ENCODE results near the gene POLL.

POLL gene

GRCh38 chr10:101557541-101557940 is 30.5 kb downstream of the POLL start:
- no peak overlapping the region for H3K27ac ChIP-seq (ENCODE audit: low read length)
- peaks cover 2% of the 10 kb centered on the region for H3K4me1 ChIP-seq (ENCODE audit: control insufficient read depth, insufficient read depth, low read length)
- H3K27me3 ChIP-seq (ENCODE audit: control insufficient read depth in 1 of 2, insufficient read depth in 2 of 2, low read length in 2 of 2), result peaks cover 2 to 8% of the 10 kb centered on the region in 2 donors
- no peak overlapping the region for H3K9ac ChIP-seq (ENCODE audit: low read length in 2 of 2)
- no peak overlapping the region for H3K4me3 ChIP-seq (ENCODE audit: low read length in 2 of 2)
- no peaks in the 10 kb centered on the region for H3K9me3 ChIP-seq (ENCODE audit: control insufficient read depth in 2 of 2, low read length in 2 of 2)
- peaks cover 3 to 7% of the 10 kb centered on the region in 2 donors for H3K36me3 ChIP-seq (ENCODE audit: control insufficient read depth in 2 of 2, insufficient read depth in 2 of 2, low read length in 2 of 2)

GRCh38 chr10:101552442-101552841 is 35.6 kb downstream of the POLL start:
- Histone ChIP-seq H3K9me3 (ENCODE audit: control insufficient read depth in 2 of 2, low read length in 2 of 2) (no peaks in the 10 kb centered on the region), H3K4me1 (ENCODE audit: control insufficient read depth, insufficient read depth, low read length) (peaks cover 5% of the 10 kb centered on the region), H3K4me3 (ENCODE audit: low read length in 2 of 2) (no peak overlapping the region), H3K27me3 (ENCODE audit: control insufficient read depth in 1 of 2, insufficient read depth in 2 of 2, low read length in 2 of 2) (no peaks in the 10 kb centered on the region), H3K27ac (ENCODE audit: low read length) (no peak overlapping the region), H3K36me3 (ENCODE audit: control insufficient read depth in 2 of 2, insufficient read depth in 2 of 2, low read length in 2 of 2) (peaks cover 10 to 18% of the 10 kb centered on the region in 2 donors), H3K9ac (ENCODE audit: low read length in 2 of 2) (no peak overlapping the region)

DNA sequence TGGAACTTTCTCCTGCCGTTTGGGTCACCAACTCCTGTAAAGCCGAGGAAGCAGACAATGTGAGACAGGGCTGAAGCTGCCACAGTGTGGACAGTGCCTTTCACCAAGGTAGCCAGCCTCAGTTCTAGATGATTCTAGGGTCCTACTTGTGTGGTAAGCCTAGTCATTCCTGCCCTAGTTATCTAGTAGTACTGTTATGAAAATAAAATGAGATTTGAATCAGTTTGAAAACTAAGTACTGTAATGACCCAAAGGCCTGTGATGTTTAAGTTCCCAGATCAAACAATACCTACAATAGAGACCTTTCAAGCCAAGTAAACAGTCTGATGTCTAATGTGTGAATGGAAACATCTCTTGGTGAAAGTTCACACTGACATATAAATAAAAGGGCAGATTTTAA is 37.1 kb downstream of the POLL start:
- H3K4me1 ChIP-seq (ENCODE audit: control insufficient read depth, insufficient read depth, low read length), result peaks cover 5% of the 10 kb centered on the region
- no peak overlapping the region for H3K9ac ChIP-seq (ENCODE audit: low read length in 2 of 2)
- H3K36me3 ChIP-seq (ENCODE audit: control insufficient read depth in 2 of 2, insufficient read depth in 2 of 2, low read length in 2 of 2), result peaks cover 10 to 18% of the 10 kb centered on the region in 2 donors
- no peaks in the 10 kb centered on the region for H3K27me3 ChIP-seq (ENCODE audit: control insufficient read depth in 1 of 2, insufficient read depth in 2 of 2, low read length in 2 of 2)
- H3K9me3 ChIP-seq (ENCODE audit: control insufficient read depth in 2 of 2, low read length in 2 of 2), result no peaks in the 10 kb centered on the region
- no peak overlapping the region for H3K4me3 ChIP-seq (ENCODE audit: low read length in 2 of 2)
- H3K27ac ChIP-seq (ENCODE audit: low read length), result no peak overlapping the region

DNA sequence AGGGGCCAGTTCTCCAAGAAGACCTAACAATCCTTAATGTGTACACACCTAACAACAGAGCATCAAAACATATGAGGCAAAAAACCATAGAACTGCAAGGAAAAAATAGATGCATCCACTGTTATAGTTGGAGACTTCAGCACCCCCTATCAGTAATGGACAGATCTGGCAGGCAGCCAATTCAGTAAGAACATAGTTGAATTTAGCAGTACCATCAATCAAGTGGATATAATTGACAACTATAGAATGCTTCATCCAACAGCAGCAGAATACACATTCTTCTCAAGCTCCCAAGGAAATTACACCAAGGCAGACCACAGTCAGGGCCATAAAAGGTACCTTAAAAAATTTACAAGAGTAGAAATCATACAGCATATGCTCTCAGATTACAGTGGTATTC is 42.2 kb downstream of the POLL start:
- Histone ChIP-seq H3K27ac (ENCODE audit: low read length) (no peak overlapping the region), H3K4me1 (ENCODE audit: control insufficient read depth, insufficient read depth, low read length) (peaks cover 5% of the 10 kb centered on the region), H3K4me3 (ENCODE audit: low read length in 2 of 2) (no peak overlapping the region), H3K27me3 (ENCODE audit: control insufficient read depth in 1 of 2, insufficient read depth in 2 of 2, low read length in 2 of 2) (no peaks in the 10 kb centered on the region), H3K9ac (ENCODE audit: low read length in 2 of 2) (no peak overlapping the region), H3K36me3 (ENCODE audit: control insufficient read depth in 2 of 2, insufficient read depth in 2 of 2, low read length in 2 of 2) (peaks cover 0 to 5% of the 10 kb centered on the region in 2 donors), H3K9me3 (ENCODE audit: control insufficient read depth in 2 of 2, low read length in 2 of 2) (no peaks in the 10 kb centered on the region)

DNA sequence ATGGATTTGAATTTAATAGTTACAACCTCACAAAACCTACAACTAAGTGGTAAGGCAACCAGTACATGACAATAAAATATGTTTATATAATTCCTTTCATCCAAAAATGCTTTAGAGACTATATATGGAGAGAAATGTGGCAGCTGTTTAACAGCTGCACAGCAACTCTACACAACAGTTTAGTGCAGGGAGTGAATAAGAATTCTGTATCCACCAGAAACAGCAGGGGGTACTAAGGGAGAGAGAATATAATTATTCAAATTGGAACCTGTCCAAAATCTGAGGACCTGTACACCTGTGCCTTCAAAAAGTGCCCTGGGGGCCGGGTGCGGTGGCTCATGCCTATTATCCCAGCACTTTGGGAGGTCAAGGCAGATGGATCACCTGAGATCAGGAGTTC is 49.6 kb downstream of the POLL start:
- Histone ChIP-seq H3K9ac (ENCODE audit: low read length in 2 of 2) (no peak overlapping the region), H3K36me3 (ENCODE audit: control insufficient read depth in 2 of 2, insufficient read depth in 2 of 2, low read length in 2 of 2) (peaks cover 15 to 16% of the 10 kb centered on the region in 2 donors), H3K9me3 (ENCODE audit: control insufficient read depth in 2 of 2, low read length in 2 of 2) (no peaks in the 10 kb centered on the region), H3K4me3 (ENCODE audit: low read length in 2 of 2) (no peak overlapping the region), H3K27ac (ENCODE audit: low read length) (no peak overlapping the region), H3K4me1 (ENCODE audit: control insufficient read depth, insufficient read depth, low read length) (no peaks in the 10 kb centered on the region), H3K27me3 (ENCODE audit: control insufficient read depth in 1 of 2, insufficient read depth in 2 of 2, low read length in 2 of 2) (no peaks in the 10 kb centered on the region)

- peaks cover 14 to 26% of the 10 kb centered on the region in 2 donors for H3K36me3 ChIP-seq (ENCODE audit: control insufficient read depth in 2 of 2, insufficient read depth in 2 of 2, low read length in 2 of 2)
- H3K9ac ChIP-seq (ENCODE audit: low read length in 2 of 2), result no peak overlapping the region
- no peaks in the 10 kb centered on the region for H3K4me1 ChIP-seq (ENCODE audit: control insufficient read depth, insufficient read depth, low read length)
- H3K27me3 ChIP-seq (ENCODE audit: control insufficient read depth in 1 of 2, insufficient read depth in 2 of 2, low read length in 2 of 2), result no peaks in the 10 kb centered on the region
- H3K27ac ChIP-seq (ENCODE audit: low read length), result no peak overlapping the region
- H3K4me3 ChIP-seq (ENCODE audit: low read length in 2 of 2), result no peak overlapping the region
- no peaks in the 10 kb centered on the region for H3K9me3 ChIP-seq (ENCODE audit: control insufficient read depth in 2 of 2, low read length in 2 of 2)
Measured at GRCh38 chr10:101536800-101537199, 51.3 kb downstream of the POLL start.

- no peaks in the 10 kb centered on the region for H3K4me1 ChIP-seq (ENCODE audit: control insufficient read depth, insufficient read depth, low read length)
- H3K9ac ChIP-seq (ENCODE audit: low read length in 2 of 2), result no peak overlapping the region
- no peaks in the 10 kb centered on the region for H3K9me3 ChIP-seq (ENCODE audit: control insufficient read depth in 2 of 2, low read length in 2 of 2)
- peaks cover 14 to 26% of the 10 kb centered on the region in 2 donors for H3K36me3 ChIP-seq (ENCODE audit: control insufficient read depth in 2 of 2, insufficient read depth in 2 of 2, low read length in 2 of 2)
- no peak overlapping the region for H3K27ac ChIP-seq (ENCODE audit: low read length)
- H3K27me3 ChIP-seq (ENCODE audit: control insufficient read depth in 1 of 2, insufficient read depth in 2 of 2, low read length in 2 of 2), result no peaks in the 10 kb centered on the region
- H3K4me3 ChIP-seq (ENCODE audit: low read length in 2 of 2), result no peak overlapping the region
Measured at GRCh38 chr10:101535949-101536348, 52.1 kb downstream of the POLL start.

DNA sequence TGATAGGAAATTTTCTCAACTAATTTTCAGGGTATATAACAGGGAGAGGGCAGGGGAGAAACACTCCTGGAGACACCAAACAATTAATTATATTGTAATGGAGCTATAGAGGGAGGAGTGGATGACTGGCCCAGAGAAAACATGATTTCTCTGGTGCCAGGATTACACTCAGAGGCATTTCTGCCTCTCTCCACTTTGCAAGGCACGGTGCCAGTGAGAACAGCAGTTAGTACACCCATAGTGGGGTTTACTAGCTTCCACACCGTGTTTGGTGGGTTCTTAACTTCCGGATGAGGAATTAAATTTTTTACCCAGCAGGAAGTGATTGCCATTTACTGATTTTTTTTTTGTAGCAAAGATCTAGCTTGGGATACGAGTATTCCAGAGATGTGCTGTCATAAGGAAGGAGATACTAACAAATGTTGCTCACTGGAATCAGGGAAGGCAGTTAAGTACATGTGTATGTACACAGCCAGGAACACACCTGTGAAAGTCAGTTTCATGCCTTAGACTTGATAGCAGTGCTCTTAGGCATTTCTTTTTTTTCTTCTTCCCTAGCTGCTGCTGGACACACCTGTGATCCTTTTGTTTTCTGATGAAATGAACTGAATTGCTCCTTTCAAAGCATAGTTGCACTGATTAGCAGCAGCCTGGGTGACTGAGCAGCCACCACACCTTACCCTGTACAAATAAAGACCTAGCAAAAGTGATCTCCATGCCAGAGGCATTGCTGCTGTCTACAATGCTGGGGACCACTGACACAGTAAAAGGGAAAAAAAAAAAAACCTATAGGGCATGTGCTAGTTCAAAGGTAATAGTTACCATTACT is 58.1 kb downstream of the POLL start:
- H3K9me3 ChIP-seq (ENCODE audit: control insufficient read depth in 2 of 2, low read length in 2 of 2), result no peaks in the 10 kb centered on the region
- H3K27ac ChIP-seq (ENCODE audit: low read length), result no peak overlapping the region
- H3K36me3 ChIP-seq (ENCODE audit: control insufficient read depth in 2 of 2, insufficient read depth in 2 of 2, low read length in 2 of 2), result peaks cover 9 to 14% of the 10 kb centered on the region in 2 donors
- no peak overlapping the region for H3K9ac ChIP-seq (ENCODE audit: low read length in 2 of 2)
- no peak overlapping the region for H3K4me3 ChIP-seq (ENCODE audit: low read length in 2 of 2)
- no peaks in the 10 kb centered on the region for H3K4me1 ChIP-seq (ENCODE audit: control insufficient read depth, insufficient read depth, low read length)
- H3K27me3 ChIP-seq (ENCODE audit: control insufficient read depth in 1 of 2, insufficient read depth in 2 of 2, low read length in 2 of 2), result no peaks in the 10 kb centered on the region

DNA sequence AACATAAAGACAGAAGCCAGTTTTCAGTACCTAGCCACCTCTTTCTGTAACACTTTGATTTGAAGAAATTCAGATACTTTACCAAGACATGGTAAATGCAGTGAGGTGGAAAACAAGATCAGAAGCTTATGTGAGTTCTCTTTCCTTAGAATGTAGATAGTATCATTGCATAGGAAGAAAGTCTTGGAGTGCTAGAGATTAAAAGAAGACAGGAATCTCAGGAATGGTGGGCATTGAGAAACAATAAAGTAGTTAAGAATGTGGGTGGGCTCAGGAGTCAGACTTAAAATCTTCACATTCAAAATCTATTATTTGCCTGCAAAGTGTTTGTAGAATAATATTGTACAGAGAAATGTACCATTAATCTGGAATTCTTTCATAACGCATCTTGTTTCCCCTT is 58.9 kb downstream of the POLL start:
- no peaks in the 10 kb centered on the region for H3K9me3 ChIP-seq (ENCODE audit: control insufficient read depth in 2 of 2, low read length in 2 of 2)
- H3K4me1 ChIP-seq (ENCODE audit: control insufficient read depth, insufficient read depth, low read length), result no peaks in the 10 kb centered on the region
- H3K27ac ChIP-seq (ENCODE audit: low read length), result no peak overlapping the region
- H3K9ac ChIP-seq (ENCODE audit: low read length in 2 of 2), result no peak overlapping the region
- no peak overlapping the region for H3K4me3 ChIP-seq (ENCODE audit: low read length in 2 of 2)
- peaks cover 3 to 14% of the 10 kb centered on the region in 2 donors for H3K36me3 ChIP-seq (ENCODE audit: control insufficient read depth in 2 of 2, insufficient read depth in 2 of 2, low read length in 2 of 2)
- H3K27me3 ChIP-seq (ENCODE audit: control insufficient read depth in 1 of 2, insufficient read depth in 2 of 2, low read length in 2 of 2), result no peaks in the 10 kb centered on the region
